HG03469 (cell line): ENCODE data around the gene CORO2B.

Source experiments
- ATAC-seq: cut with Tn5 transposase; IDR thresholded peaks from one replicate; pipeline ENCODE4 v1.9.1; 2021; ENCODE audit warnings: mild to moderate bottlenecking, moderate library complexity, moderate number of reproducible peaks; ENCODE audit not compliant: unreplicated experiment

Gene CORO2B

DNA sequence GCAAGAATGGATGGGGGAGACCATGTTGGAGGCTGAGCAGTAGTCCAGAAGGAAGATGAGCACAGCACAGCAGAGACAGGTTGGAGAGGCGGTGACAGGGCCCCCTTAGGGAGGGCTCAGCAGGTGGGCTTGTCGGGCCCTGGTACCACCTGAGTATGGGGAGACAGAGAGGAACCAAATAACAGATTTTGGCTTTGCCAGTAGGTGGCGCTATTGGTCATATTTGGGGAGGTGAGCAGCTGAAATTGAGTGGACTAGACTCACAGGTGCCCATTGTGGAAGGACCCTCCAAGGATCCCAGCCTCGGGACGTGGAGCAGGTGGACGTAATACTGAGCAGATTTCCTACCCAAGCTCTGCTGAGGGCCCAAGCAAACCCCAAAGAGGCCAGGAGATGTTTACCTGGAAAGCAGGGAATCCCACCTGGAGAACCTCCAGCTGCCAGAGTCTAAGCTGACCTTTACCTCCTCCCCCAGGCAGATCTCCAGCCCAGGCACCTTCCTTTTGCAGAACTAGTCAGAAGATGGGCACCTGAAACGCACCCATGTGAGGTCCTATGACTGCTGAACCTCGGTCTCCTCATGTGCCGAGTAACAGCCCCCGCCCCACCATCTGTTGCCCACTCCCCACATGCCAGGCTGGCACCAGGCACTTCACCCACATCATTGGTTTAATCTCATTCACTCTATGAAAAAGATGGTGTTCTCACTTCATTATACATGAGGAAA is 24.6 kb upstream of the CORO2B start:
- no peak for ATAC-seq

DNA sequence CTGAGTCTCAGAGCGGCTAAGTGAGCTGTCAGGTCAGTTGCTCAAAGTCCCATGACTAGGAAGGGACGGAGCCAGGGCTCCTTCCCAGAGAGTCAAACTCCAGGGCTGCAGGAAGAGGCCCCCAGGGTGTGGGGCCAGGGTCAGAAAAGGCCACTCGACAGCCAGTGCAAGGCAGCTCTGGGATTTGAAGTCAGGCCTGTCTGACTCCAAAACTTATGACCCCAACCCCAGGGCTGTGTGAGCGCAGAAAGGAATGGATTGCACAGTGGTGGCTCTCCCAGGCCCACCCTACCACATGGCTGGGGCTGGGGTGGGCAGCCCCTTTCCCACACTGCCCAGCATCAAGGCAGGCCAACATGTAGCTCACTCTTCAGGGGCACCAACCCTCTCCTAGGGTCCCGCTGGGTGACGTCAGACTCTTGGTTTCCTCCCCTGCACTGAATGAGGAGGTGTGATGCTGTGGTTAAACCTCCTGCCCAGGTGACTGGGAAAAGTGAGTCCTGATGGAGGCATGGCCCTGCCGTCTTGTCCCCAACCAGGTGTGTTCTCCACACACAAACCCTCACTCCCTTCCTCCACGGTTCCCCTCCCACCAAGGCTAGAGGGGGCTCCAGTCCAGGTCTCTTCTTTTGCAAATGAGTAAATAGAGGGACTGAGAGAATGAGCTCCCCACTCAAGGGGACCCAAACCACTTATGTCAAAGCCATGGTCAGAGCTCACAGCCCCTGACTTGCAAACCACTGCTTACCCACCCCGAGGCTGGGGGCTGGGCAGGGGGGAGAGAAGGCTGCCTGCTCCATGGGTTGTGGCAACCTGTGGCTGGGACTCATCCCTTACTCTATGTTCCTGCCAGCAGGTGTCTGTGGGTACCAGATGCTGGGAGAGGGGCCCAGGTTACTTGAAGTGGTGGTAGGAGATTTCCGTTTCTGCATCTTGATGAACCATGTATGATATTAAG is 23.8 kb upstream of the CORO2B start:
- no peak for ATAC-seq

DNA sequence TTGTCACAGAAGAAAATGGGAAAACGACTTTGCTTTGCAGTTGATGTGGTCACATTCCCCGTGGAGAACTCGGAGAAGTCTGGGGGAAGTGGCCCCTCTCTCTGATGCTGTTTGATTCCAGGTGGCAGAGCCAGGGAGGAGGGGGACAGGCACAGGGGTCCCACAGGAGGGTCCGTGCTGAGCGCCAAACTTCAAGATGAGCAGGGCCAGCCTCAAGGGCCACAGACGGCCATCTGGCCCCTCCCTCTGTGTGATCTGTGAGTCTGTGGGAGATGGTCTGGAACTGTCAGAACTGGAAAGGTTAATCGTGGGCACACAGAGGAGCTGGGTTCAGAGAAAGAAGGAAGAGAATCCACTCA is 23.1 kb upstream of the CORO2B start:
- no peak for ATAC-seq

DNA sequence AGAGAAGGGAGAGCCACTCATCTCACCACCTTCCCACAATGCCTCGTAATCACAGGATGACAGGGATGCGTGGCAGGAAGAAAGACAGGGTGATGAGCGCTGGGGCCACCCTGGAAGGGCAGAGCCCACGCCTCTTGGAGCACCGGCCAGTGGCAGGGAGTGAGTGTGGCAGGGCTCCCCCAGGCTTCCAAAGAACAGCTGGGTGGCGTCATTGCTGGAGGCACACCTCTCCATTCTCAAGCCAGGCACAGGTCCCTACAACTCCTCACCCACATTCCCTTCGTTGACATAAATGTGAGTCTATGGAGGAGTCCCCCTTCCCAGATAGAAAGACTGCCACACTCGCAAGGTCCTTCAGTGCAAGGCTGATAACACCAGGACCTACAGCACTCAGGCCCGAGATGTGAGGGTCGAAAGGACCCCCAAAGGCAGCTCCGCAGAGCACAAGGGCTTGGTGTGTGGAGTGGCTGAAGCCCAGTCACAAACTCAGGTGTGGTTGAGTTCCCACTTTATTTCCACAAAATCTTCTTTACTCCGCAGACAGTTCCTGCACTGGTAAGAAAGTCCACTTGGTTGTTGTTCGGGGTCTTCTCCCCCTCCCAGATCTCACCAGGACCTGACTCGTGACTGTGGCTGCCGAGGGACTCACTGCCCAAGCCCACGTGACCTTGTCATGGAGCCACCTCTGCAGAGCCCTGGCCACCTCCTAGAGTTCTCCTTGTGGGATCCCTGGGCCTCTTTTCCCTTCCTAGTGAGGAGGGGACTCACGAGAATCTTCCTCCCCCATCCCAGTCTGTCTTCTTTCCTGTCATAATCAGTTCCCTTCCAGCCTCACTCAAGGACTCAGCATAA is 22.4 kb upstream of the CORO2B start:
- ATAC-seq: no peak

DNA sequence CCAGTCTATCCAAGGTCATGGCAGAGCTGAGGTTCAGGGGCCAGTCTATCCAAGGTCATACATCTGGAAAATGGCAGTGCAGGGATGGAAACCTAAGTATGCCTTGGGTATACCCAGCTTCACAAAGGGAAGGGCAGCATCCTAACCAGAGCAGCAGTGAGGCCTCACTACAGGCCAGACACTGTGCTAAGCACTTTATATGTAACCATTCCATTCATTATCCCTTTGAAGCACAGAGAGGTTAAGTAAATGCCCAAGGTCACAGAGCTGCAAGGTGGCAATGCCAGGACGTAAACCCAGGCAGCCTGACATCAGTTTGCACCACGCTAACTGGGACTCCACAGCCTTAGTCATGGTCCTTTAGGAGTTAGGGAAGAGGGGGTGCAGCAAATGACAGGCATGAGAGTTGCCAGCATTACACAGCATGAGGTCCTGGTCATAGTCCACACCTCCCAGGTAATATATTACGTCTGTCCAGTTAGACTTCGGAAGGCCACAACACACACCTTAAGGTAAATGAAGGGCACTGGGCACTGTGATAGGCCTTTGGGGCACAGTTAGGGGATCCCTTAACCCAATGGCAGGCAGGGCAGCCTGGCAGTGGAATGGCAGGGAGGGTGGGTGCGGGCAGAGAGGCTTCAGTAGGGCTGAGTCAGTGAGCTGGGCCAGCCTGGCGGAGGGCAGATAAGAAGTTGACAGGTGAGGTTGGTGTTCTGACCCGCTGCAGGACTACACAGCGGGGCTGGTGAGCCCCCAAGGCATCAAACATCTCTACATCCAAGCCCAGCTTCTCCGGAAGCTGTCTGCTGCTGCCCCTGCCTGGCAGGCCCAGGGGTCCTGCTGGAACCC is 21.1 kb upstream of the CORO2B start:
- no peak for ATAC-seq

DNA sequence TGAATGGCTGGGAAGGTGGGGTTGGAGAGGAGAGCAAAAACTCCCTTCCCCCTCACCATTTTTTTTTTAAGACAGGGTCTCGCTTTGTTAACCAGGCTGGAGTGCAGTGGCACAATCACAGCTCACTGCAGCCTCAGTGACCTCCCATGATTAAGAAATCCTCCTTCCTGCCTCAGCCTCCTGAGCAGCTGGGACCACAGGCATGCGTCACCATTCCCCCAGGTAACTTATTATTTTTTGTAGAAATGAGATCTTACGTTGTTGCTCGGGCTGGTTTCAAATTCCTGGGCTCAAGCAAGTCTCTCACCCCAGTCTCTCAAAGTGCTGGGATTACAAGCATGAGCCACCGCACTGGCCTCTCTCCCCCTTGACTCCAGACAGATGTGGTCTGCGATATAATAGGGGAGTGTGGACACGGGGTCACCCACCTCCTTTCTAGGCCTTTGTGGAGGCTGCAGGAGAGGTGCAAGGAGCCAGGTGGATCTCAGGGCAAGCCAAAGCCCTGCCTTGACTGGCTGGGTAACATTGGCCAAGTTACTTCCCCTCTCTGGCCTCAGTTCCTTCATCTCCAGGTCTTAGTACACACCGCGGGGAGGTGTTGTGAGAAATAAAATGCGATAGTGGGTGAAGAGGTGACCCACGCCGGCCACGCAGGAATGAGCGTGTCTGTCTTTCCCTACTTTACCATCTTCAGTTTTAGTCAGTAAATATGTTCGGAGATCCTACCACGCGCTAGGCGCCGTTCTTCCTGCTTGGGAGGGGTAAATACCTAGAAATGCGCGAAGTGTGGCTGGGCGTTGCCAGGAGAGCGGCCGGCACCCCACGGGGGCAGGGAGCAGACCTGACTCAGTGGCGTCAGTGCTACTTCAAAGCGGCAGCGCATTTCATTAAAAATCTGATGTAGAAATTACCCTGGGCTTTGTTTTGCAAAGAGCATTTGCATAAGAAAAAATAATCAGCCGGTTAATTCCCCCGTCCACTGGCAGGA is 20.2 kb upstream of the CORO2B start:
- no peak for ATAC-seq

DNA sequence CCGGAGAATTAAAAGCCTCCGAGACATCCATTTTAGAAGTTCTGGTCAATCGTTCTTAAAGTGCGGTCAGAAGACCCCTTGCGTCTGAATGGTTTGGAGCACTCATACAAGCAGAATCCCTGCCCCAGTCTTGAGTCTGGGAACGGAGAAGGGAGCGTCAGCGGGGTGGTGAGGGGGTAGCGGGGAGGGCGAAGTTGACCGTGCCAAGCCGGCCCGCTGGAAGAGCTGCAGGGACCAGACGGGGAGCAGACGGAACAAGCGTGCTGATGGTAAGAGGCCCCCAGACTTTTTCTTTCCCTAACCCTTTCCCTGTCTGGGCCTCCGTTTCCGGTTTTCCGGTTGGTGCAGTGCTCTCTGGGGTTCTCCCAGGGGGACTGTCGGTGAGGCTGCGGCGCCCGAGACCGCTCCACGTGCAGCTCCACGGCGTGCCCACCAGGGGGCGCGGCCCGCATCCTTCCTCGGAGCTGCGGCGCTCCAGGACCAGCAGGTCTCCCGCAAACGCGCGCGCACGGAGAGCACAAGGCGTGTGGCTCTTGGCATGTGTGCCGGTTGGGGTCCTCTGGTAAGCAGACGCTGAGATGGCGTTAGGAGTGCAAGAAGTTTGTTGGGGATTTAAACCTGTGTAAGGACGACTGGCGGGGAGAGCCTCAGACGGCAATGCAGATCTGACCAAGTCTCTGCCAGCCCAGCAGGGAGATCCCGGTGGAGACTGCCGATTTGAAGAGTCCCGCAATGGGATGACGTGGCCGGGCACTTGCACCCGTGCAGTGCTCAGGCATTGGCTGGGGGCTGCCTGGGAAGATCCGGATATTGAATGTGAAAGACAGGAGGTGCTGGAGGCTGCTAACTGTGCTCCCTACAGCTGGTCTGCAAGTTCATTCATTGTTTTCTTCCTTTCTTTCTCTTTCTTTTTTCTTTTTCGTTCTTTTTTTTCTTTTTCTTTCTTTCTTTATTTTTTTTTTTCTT is 19.2 kb upstream of the CORO2B start:
- no peak for ATAC-seq

DNA sequence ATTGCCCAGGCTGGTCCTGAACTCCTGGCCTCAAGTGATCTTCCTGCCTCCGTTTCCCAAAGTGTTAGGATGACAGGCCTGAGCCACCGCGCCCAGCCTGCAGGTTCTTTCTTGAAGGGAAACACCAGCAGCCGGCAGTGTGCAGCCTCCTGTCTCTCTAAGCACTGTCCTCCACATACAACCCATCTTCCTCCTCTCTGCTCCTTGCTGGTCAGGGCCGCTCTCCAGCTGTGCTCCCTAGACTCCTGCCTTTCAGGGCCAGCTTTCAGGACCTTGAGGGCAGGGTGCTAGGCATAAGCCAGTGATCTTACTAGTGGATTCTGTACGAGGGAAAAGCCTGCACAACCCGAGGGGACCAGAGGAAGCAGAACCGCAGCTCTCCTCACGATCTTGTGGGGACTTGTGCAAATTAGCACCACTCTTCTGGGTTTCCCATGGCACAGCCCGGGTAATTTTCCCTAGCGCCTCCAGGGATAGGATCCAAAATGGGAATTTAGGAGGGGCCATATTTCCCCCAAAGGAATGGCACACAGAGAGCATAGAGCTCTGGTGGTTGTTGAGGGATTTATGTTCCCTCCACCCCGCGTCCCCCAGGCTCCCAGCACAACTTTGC is 18.2 kb upstream of the CORO2B start:
- no peak for ATAC-seq

DNA sequence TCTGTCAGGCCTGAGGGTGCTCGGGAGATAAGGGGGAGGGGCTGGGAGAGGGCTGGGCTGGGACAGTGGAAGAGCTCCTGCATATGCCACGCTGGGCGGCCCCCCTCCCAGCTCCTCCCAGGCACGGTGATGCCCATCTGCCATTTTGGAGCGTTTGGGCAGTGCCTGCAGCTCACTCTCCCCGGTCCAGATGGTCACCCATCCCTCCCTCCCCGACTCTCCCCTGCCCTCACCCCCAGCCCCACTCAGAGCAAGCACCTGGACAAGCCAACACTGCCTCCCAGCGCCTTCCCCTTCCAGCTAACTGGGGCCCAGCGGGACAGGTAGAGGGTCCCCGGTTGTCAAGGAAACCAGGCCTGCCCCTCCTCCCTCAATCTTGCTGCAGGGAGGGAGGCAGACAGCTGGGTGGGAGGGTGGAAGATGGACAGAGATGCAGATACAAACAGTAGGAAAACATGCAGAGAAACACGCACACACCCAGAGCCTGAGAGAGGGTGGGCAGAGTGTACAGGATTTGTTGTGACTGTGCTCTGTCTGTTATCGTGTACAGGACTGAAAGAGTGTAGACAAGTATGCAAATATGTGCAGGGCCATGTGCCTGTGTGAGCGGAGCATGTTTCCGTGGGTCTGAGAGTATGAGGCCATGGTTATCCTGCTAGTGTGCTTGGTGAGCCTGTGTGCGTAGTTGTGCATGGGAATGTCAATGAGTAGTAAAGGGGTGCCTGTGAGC is 17.5 kb upstream of the CORO2B start:
- ATAC-seq: no peak

DNA sequence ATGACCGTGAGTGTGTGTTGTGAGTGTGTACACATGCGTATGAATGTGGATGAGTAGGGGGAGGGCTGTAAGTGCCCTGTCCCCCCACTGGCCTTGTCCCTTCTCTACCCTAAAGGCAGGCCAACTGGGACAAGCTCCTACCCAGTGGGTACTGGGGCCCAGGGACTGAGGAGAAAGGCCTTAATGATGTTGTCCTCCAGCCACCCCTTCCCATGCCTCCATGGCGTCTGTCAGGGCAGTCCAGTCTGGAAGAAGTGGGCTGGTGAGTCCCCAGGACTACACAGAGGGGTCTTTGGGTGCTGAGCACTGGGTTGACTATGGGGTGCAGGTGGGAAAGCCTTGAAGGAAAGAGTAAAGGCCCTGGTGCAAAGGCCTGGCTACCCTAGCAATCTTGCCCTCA is 16.9 kb upstream of the CORO2B start:
- no peak for ATAC-seq

DNA sequence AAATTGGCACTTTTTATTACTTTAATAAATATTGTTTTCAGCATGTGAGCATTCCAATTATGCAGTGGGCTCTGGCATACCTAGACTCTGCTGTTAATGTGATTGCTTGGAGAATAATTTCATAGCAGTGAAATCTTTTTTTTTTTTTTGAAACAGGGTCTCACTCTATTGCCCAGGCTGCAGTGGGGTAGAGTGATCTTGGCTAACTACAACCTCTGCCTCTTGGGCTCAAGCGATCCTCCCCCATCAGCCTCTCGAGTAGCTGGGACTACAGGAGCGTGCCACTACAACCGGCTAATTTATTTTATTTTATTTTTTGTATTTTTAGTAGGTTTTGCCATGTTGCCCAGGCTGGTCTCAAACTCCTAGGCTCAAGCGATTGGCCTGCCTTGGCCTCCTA is 14.6 kb upstream of the CORO2B start:
- no peak for ATAC-seq

DNA sequence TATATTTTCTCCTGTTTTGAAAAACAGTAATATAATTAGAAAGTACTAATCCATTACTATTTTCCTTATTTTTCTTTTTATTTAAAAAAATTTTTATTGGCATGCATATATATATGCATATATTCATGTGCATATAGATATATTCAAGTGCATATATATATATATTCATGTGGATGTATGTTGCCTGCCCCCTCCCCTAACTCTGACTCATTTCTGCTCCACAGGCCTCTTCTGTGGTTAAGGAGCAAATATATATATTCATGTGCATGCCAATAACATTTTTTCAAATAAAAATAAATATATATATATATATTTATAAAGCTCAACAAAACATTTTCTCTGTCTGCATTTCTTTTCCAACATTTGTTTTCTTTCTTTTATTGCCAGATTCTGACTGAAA is 13.6 kb upstream of the CORO2B start:
- no peak for ATAC-seq

DNA sequence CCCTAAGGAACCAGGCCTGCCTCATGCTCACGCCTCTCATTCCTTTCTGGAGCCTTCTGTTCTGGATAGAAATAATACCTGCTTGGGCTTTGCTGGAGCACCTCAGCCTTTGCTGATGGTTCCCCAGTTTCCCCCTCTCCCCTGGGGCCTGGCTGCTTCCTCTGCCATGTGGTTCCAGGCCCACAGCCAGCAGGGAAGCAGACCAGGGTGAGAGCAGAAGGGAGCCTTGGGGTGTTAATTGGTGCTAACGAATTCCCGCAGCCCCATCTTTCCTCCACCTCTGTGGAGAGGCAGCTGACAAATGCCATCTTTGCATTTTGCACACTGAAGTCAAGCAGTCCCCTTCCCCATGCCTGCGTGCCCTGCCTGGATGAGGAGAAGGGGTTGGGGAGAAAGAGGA is 13.1 kb upstream of the CORO2B start:
- ATAC-seq: no peak

DNA sequence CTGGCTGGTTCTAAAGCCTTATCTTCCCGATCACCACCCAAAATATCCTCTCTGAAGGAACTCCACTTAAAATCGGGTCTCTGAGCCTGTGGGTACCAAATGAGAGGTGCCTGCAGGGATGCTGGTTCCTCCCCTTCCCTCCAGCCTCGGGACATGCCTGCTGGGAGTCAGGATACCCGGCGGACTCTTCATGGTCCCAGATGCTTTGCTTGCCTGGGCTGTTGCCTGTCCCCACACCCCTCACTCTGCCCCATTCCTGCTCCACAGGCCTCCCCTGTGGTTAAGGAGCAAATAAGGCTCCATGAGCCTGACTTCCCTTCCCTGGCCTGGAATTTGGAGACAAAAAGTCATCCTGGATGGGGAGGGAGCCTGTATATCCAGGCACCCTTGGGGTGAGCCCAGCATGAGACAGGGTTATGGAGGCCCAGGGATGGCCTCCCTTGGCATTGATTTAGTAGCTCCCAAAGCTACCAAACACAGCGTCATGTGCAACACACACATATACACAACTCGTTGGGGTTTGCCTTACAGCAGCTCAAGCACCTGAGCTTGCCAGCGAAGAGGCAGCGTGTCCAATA is 12.3 kb upstream of the CORO2B start:
- no peak for ATAC-seq

DNA sequence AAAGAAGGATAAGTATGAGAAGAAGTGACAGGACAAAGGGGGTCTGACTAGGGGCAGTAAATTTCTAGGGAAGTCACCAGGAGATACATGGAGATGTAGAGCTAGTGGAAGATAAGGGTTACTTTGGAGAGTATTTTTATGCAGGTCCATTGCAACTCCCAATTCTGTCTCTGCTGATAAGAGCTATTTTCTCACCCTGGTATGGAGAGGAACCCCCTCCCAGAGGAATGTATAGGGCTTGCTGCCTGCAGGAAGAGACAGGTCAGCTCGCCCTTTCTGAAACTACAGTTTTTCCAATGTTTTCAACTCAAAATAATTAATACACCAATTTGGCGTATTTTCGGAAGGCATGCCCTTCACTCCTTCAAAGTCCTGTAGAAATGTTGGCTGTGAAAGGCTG is 11.4 kb upstream of the CORO2B start:
- no peak for ATAC-seq

DNA sequence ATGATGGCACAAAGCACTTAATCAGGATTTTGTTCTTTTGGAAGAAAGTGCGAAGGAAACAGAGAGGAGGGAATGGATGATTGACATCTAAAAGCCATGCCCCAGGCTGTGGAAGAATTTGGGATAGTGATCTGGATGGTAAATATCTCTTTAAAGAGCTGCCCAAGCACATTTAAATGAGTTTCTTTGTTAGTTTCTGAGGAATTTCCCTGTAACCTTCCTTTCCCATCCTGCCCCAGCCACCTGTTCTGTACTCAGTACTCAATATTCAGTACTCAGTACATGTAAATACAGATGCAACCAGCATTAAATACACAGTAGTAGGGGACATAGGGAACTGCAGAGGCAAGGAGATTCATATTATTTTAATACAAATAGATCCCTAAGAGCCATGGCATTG is 7.8 kb upstream of the CORO2B start:
- ATAC-seq: no peak

DNA sequence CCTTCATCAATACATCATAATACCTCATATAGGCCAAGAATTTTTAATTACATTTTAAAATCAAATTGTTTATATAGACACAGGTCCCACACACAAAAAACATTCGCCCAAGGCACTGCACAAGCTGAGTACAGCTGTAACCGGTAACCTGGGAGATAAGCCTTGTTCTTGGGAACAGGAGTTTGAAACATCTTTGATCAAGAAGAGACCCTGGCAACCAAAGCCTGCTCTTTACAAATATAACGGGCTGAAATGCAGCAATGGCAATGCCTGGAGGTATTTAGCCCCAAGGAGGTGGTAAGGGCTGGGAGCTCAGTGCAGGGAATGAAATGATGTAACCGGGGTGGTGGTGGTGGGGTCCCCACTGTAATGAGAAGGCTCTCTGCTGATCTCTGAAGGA is 7.2 kb upstream of the CORO2B start:
- no peak for ATAC-seq
